A673 (cell line): ENCODE data around the gene OTOGL.

ENCODE experiments used
- EZH2 ChIP-seq: fragments of 200-600 bp; sonication (generic); IDR thresholded peaks from 2 replicates; pipeline ENCODE4 v1.6.1; 2017; ENCODE audit warnings: borderline replicate concordance, low read depth, mild to moderate bottlenecking, mixed read lengths, antibody characterized with exemption, low read length; ENCODE audit not compliant: poor library complexity, severe bottlenecking
- TF ChIP-seq, protein P1 (sequence below): fragments of 300-800, 200-600 bp; sonication (generic); conservative IDR thresholded peaks from 2 replicates; pipeline ENCODE4 v1.5.1; 2017; ENCODE audit warnings: low read depth, mild to moderate bottlenecking, antibody characterized with exemption, low read length, moderate library complexity, mixed read lengths

- TF ChIP-seq, protein P1, sequence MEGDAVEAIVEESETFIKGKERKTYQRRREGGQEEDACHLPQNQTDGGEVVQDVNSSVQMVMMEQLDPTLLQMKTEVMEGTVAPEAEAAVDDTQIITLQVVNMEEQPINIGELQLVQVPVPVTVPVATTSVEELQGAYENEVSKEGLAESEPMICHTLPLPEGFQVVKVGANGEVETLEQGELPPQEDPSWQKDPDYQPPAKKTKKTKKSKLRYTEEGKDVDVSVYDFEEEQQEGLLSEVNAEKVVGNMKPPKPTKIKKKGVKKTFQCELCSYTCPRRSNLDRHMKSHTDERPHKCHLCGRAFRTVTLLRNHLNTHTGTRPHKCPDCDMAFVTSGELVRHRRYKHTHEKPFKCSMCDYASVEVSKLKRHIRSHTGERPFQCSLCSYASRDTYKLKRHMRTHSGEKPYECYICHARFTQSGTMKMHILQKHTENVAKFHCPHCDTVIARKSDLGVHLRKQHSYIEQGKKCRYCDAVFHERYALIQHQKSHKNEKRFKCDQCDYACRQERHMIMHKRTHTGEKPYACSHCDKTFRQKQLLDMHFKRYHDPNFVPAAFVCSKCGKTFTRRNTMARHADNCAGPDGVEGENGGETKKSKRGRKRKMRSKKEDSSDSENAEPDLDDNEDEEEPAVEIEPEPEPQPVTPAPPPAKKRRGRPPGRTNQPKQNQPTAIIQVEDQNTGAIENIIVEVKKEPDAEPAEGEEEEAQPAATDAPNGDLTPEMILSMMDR = no peak
- TF ChIP-seq EZH2 = no peak
Observed at GRCh38 chr12:80293759-80294158, 194.4 kb downstream of the OTOGL start.
